SK-N-MC (cell line): Measurements from ENCODE around the gene TUT4.
"Not testable (repeated sequence)": the region's sequence is repeated elsewhere in the genome, so short reads cannot be mapped to it uniquely, and the experiment has no call there.

ENCODE experiments used
- DNase-seq: peaks from one replicate; pipeline ENCODE4 v3.0.0-alpha.2; 2011; ENCODE audit warnings: low read depth, low spot score
- H3K27ac ChIP-seq: fragments of 200-600 bp; sonication (generic); 2 replicates; pipeline ENCODE4 v1.5.1; 2016; ENCODE audit warnings: mixed run types
- H3K36me3 ChIP-seq: fragments of 200-600 bp; sonication (generic); 2 replicates; pipeline ENCODE4 v1.6.1; 2017; ENCODE audit warnings: antibody characterized with exemption, low read length, mixed read lengths; ENCODE audit not compliant: insufficient read depth
- H3K4me3 ChIP-seq: fragments of 200-600 bp; sonication (generic); 2 replicates; pipeline ENCODE4 v1.5.1; 2016
- H3K9ac ChIP-seq: fragments of 200-600 bp; sonication (generic); 2 replicates; pipeline ENCODE4 v1.8.0; 2017; ENCODE audit warnings: mixed run types, mixed read lengths; ENCODE audit not compliant: insufficient read length
- H3K9me3 ChIP-seq: fragments of 200-600 bp; sonication (generic); 2 replicates; pipeline ENCODE4 v1.6.1; 2017; ENCODE audit warnings: low read depth, mild to moderate bottlenecking, antibody characterized with exemption, low read length, moderate library complexity, mixed read lengths
- EZH2 ChIP-seq: fragments of 200-600 bp; sonication (generic); IDR thresholded peaks from one replicate; pipeline ENCODE4 v1.6.1; 2017; ENCODE audit warnings: antibody characterized with exemption
- FOXP2 ChIP-seq: optimal IDR thresholded peaks from 2 replicates; pipeline ENCODE3; 2011; ENCODE audit warnings: mild to moderate bottlenecking, moderate library complexity; ENCODE audit not compliant: insufficient read depth; ENCODE audit errors: extremely low read length, control extremely low read depth
- POLR2AphosphoS5 ChIP-seq: IDR thresholded peaks from 2 replicates; pipeline ENCODE4 v1.6.1; 2012; ENCODE audit warnings: mild to moderate bottlenecking, low read depth, low read length, borderline replicate concordance

Gene TUT4

DNA sequence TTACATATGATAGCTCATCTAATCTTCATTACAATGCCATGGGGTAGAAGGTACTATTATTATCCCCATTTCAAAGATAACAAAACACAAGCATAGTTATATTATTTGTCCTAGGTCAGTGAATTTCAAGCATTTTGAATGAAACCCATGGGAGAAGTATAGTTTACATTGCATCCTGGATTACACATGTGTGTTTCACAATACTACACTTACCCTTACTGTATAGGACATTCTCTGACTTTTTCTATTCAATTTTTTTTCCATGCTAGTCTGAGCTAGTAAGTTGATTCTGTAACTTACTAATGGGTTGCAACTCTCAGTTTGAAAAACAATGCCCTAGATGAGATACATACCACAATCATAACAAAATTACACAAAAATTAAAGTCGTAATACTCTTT is 40.6 kb upstream of the TUT4 start:
- DNase-seq: no peak
- Histone ChIP-seq H3K4me3 (no peak overlapping the region), H3K9ac (no peak overlapping the region), H3K9me3 (no peaks in the 10 kb centered on the region), H3K36me3 (no peaks in the 10 kb centered on the region), H3K27ac (no peak overlapping the region)
- TF ChIP-seq FOXP2 (no peak), POLR2AphosphoS5 (no peak), EZH2 (no peak)

DNA sequence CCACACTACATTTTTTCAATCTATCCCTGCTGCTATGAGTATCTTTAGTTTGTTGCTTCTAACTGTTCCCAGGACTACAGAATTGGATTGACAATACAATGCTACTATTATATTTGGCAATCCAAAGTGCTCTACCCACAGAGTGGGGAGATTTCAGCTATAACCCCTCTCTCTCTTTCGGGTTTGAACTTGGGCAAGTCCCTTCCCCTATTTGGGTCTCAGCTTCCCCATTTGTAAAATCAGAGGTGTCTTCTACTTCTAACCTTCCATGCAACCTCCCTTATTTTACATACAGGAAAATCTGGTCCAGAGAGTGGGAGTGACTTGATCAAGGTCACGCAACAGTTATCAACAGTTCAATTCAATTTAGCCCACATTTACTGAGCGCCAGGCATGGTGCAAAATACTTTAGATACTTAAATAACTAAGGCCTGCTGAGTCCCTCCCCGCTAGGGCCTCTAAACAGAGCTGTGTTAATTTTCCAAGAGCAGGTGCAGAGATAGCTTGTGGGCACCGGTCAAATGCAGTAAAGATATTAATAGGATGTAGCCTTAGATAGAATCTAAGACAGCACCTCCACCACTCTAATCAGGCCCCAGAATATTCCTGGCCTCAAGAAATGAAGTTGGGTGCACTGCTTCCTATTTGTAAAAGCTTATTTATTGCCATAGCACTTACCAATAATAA is 39.9 kb upstream of the TUT4 start:
- DNase-seq: no peak
- H3K27ac ChIP-seq: no peak overlapping the region
- no peaks in the 10 kb centered on the region for H3K9me3 ChIP-seq
- no peaks in the 10 kb centered on the region for H3K36me3 ChIP-seq
- H3K4me3 ChIP-seq: no peak overlapping the region
- H3K9ac ChIP-seq: no peak overlapping the region
- no peak for TF ChIP-seq POLR2AphosphoS5
- TF ChIP-seq FOXP2: no peak

DNA sequence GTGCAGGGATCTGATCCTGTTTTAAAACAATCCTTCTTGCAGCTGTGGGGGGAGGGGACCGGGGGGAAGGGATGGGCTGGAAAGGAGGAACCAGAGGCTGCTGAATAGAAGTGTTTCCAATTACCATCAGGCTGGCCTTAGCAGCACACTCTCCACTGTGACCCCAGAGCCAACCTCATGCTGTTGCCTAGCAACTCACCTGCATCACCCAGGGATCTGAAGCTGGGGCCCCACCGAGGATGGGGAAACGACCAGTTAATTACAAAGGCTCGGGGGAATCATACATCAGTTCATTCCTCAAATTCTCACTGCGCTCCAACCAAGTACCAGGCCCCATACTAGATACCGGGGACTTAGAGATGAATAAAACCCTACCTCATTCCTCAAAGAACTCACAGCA is 37.4 kb upstream of the TUT4 start:
- H3K4me3 ChIP-seq: no peak overlapping the region
- TF ChIP-seq FOXP2 (no peak), EZH2 (no peak)
- H3K36me3 ChIP-seq: no peaks in the 10 kb centered on the region
- H3K9ac ChIP-seq: no peak overlapping the region
- H3K9me3 ChIP-seq: no peaks in the 10 kb centered on the region
- no peak for DNase-seq
- no peak overlapping the region for H3K27ac ChIP-seq

DNA sequence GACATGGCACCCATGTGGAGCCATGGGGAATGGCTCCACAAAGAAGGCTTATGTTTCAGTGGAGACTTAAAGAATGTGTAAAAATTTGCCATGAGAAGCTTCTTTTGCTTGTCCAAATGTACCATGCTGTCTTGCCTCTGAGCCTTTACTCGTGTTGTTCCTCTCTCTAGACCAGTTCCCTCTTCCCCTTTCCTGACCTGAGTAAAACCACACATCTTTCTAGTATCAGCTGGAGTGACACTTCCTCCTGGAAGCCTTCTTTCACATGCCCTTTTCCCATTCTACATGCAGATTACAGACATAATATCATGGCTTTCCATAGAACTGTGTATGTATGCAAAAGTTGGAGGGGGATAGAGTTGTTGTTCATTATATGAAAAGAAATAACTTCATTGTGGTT is 35.6 kb upstream of the TUT4 start:
- TF ChIP-seq FOXP2 (no peak), POLR2AphosphoS5 (no peak), EZH2 (no peak)
- Histone ChIP-seq H3K4me3 (no peak overlapping the region), H3K9me3 (no peaks in the 10 kb centered on the region), H3K9ac (no peak overlapping the region), H3K36me3 (no peaks in the 10 kb centered on the region), H3K27ac (no peak overlapping the region)
- no peak for DNase-seq

DNA sequence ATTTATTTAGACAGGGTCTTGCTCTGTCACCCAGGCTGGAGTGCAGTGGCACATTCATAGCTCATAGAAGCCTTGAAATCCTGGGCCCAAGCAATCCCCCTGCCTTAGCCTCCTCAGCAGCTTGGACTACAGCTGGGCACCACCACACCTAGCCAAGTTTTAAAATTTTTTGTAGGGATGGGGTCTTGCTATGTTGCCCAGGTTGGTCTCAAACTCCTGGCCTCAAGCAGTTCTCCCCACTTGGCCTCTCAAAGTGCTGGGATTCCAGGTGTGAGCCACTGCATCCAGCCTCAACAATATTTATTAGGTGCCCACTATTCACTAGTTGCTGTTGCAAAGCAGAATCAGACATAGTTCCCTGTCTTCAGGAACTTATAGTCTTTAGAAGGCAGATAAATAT is 35.1 kb upstream of the TUT4 start:
- H3K36me3 ChIP-seq: no peaks in the 10 kb centered on the region
- no peak overlapping the region for H3K27ac ChIP-seq
- H3K4me3 ChIP-seq: no peak overlapping the region
- DNase-seq: no peak
- TF ChIP-seq FOXP2: no peak
- no peak for TF ChIP-seq POLR2AphosphoS5
- TF ChIP-seq EZH2: no peak
- H3K9me3 ChIP-seq: no peaks in the 10 kb centered on the region
- H3K9ac ChIP-seq: no peak overlapping the region

DNA sequence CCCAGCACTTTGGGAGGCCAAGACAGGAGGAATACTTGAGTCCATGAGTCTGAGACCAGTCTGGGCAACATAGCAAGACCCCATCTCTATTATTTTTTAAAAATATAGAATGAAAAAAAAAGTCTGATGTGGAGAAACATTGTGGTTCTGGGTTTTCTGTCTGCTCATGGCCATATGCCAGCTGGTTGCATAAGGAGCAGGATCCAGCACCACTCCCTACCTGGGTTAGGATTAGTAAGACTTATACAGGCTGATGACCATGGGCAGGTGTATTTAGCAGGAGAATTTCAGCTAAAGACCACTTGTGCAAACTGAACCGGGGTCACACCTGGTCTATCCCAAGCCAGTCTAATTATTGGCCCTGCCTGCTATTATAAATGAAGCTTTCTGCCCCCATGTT is 32.6 kb upstream of the TUT4 start:
- H3K9me3 ChIP-seq: no peaks in the 10 kb centered on the region
- TF ChIP-seq POLR2AphosphoS5: no peak
- TF ChIP-seq EZH2: no peak
- no peak for TF ChIP-seq FOXP2
- DNase-seq: no peak
- no peak overlapping the region for H3K4me3 ChIP-seq
- H3K9ac ChIP-seq: no peak overlapping the region
- no peaks in the 10 kb centered on the region for H3K36me3 ChIP-seq
- H3K27ac ChIP-seq: no peak overlapping the region

DNA sequence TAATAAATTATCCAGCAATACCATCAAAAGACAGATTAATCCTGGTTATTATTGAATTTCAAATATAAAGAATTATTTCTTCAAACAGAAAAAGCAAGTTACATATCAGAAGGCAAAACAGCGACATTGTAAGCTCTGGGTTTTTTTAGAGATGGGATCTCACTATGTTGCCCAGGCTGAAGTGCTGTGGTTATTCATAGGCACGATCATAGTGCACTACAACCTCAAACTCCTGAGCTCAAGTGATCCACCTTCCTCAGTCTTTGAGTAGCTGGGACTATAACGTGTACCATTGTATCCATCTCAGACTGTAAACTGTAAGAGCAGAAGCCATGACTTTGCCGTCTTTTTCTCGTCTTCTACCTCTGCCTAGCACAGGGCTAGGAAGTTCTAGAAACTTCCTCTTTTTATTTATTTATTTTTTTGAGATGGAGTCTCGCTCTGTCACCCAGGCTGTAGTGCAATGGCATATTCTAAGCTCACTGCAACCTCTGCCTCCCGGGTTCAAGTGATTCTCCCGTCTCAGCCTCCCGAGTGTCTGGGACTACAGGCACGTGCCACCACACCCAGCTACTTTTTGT is 29.3 kb upstream of the TUT4 start:
- no peaks in the 10 kb centered on the region for H3K36me3 ChIP-seq
- no peak overlapping the region for H3K27ac ChIP-seq
- no peak for DNase-seq
- no peaks in the 10 kb centered on the region for H3K9me3 ChIP-seq
- H3K9ac ChIP-seq: no peak overlapping the region
- no peak for TF ChIP-seq EZH2
- no peak for TF ChIP-seq FOXP2
- TF ChIP-seq POLR2AphosphoS5: no peak
- H3K4me3 ChIP-seq: no peak overlapping the region

DNA sequence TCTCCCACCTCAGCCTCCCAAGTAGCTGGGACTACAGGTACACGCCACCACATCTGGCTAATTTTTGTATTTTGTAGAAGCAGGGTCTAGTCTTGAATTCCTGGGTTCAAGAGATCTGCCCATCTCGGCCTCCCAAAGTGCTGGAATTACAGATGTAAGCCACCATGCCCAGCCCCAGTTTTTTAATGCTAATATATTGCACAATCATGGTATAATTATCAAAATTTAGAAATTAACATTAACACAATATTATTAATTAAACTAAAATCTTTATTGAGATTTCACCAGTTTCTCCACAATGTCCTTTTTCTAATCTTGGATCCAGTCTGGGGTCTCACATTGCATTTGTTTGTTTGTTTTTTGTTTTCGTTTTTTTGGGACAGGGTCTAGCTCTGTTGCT is 27.4 kb upstream of the TUT4 start:
- Histone ChIP-seq H3K27ac (no peak overlapping the region), H3K9ac (no peak overlapping the region), H3K9me3 (no peaks in the 10 kb centered on the region), H3K36me3 (no peaks in the 10 kb centered on the region), H3K4me3 (no peak overlapping the region)
- TF ChIP-seq FOXP2 (no peak), POLR2AphosphoS5 (no peak), EZH2 (no peak)
- no peak for DNase-seq

DNA sequence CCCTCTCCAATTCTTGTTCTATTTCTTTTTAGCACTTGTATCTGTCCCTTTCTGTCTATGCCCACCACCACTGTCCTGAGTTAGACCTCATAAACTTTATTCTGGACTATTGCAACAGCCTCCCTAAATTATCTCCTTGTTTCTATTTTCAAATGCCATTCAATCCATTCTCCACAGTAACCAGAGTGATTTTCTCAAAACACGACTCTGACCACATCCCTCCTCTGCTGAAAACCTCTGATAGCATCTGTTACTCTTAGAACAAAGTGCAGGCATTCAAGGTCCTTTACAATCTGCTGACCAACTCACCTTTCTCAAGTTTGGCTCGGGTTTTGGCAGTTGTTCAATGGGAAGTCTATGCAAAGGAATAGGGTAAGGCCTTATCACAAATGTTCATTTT is 26.5 kb upstream of the TUT4 start:
- no peak for DNase-seq
- TF ChIP-seq POLR2AphosphoS5 (no peak), FOXP2 (no peak), EZH2 (no peak)
- no peak overlapping the region for H3K27ac ChIP-seq
- H3K4me3 ChIP-seq: no peak overlapping the region
- no peaks in the 10 kb centered on the region for H3K36me3 ChIP-seq
- H3K9ac ChIP-seq: no peak overlapping the region
- H3K9me3 ChIP-seq: no peaks in the 10 kb centered on the region

DNA sequence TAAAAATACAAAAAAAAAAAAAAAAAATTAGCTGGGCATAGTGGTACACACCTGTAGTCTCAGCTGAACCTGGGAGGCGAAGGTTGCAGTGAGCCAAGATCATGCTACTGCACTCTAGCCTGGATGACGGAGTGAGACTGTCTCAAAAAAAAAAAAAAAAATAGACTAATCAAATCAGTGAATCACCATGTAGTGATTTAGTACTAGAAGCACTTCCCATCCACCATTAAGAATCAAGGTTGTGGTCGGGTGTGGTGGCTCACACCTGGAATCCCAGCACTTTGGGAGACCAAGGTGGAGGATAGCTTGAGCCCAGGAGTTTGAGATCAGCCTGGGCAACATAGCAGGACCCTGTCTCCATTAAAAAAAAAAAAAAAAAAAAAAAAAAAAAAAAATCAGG is 25.2 kb upstream of the TUT4 start:
- H3K27ac ChIP-seq, H3K36me3 ChIP-seq, H3K4me3 ChIP-seq, DNase-seq, H3K9me3 ChIP-seq, H3K9ac ChIP-seq: not testable (repeated sequence)
